HepG2 (cell line): Measurements from ENCODE around the gene PEX14. TPM values are rescaled to one million over a fixed set of nuclear protein-coding genes. Genes with fewer than 3 reads are reported as not detected.

Experiments used
- ATF6 ChIP-seq: sonication (generic); formaldehyde crosslinking; conservative IDR thresholded peaks from 2 replicates; pipeline ENCODE4 v1.4.0; 2020; ENCODE audit warnings: missing genetic modification reagents
- DNMT1 ChIP-seq: sonication (generic); formaldehyde crosslinking; IDR thresholded peaks from 2 replicates; pipeline ENCODE4 v1.5.1; 2020; ENCODE audit warnings: mild to moderate bottlenecking, missing genetic modification reagents
- HNF4G ChIP-seq, 2 experiments: sonication (generic) in 1 of 2; formaldehyde crosslinking in 1 of 2; IDR thresholded peaks; 2 replicates each; pipeline versions ENCODE4 v1.4.0 to v1.6.1; 2011 to 2020; ENCODE audit warnings: borderline replicate concordance in 2 of 2, low read depth in 2 of 2, mild to moderate bottlenecking in 2 of 2, low read length in 1 of 2, missing genetic modification reagents in 1 of 2, moderate library complexity in 1 of 2
- KDM5A ChIP-seq: fragments of 200-600 bp; sonication (generic); IDR thresholded peaks from 2 replicates; pipeline ENCODE4 v1.7.0; 2018; ENCODE audit warnings: antibody characterized with exemption, mild to moderate bottlenecking, low read length, borderline replicate concordance
- NFYB ChIP-seq: sonication (generic); formaldehyde crosslinking; IDR thresholded peaks from 2 replicates; pipeline ENCODE4 v1.4.0; 2020; ENCODE audit warnings: missing genetic modification reagents
- SAP130 ChIP-seq: IDR thresholded peaks from 2 replicates; pipeline ENCODE4 v1.6.1; 2016; ENCODE audit warnings: low read depth
- SOX6 ChIP-seq, 2 experiments: fragments of 450-650 bp in 1 of 2; sonication (generic) in 1 of 2; formaldehyde crosslinking in 1 of 2; IDR thresholded peaks; 2 replicates each; pipeline versions ENCODE4 v1.4.0 to v1.6.1; 2017 to 2020; ENCODE audit warnings: antibody characterized with exemption in 1 of 2, mild to moderate bottlenecking in 1 of 2, missing genetic modification reagents in 1 of 2
- ZNF180 ChIP-seq: sonication (generic); formaldehyde crosslinking; IDR thresholded peaks from 2 replicates; pipeline ENCODE4 v1.4.0; 2020; ENCODE audit warnings: low read depth, missing genetic modification reagents, borderline replicate concordance
- ZNF205 ChIP-seq: IDR thresholded peaks from 2 replicates; pipeline ENCODE4 v1.6.1; 2018; ENCODE audit warnings: missing biosample characterization, missing genetic modification reagents
- ZNF232 ChIP-seq: sonication (generic); formaldehyde crosslinking; IDR thresholded peaks from 2 replicates; pipeline ENCODE4 v1.4.0; 2020; ENCODE audit warnings: missing genetic modification reagents, borderline replicate concordance
- ZNF296 ChIP-seq: sonication (generic); formaldehyde crosslinking; conservative IDR thresholded peaks from 2 replicates; pipeline ENCODE4 v1.5.0; 2020; ENCODE audit warnings: mild to moderate bottlenecking, missing genetic modification reagents
- ZNF577 ChIP-seq: sonication (generic); formaldehyde crosslinking; IDR thresholded peaks from 2 replicates; pipeline ENCODE4 v1.4.0; 2020; ENCODE audit warnings: mild to moderate bottlenecking, low read depth, missing genetic modification reagents, borderline replicate concordance
- ZZZ3 ChIP-seq: sonication (generic); formaldehyde crosslinking; IDR thresholded peaks from 2 replicates; pipeline ENCODE4 v1.4.0; 2020; ENCODE audit warnings: missing genetic modification reagents, mild to moderate bottlenecking, borderline replicate concordance
- polyA plus RNA-seq, 8 experiments: library from polyadenylated mRNA; depleted of rRNA in 3 of 8; stranded (reverse) in 7 of 8; unstranded in 1 of 8; fragments of >200 nt; fragmentation: Illumina TruSeq in 4 of 8; extraction: Trizol in 4 of 8; gene quantifications; 2 replicates each; pipeline versions ENCODE4 v1.2.1 to v1.2.3, GENCODE V29; 2011 to 2016; ENCODE audit warnings: low read depth in 4 of 8, missing spikeins in 1 of 8, mixed read lengths in 1 of 8; ENCODE audit not compliant: insufficient read depth in 1 of 8
- total RNA-seq, 5 experiments: library from RNA; depleted of rRNA; stranded (reverse); fragments of >200 nt; fragmentation: Illumina TruSeq; extraction: Trizol; gene quantifications; 2 replicates each; pipeline ENCODE4 v1.2.3, GENCODE V29; 2016; ENCODE audit warnings: low read depth in 1 of 5
- TF ChIP-seq, protein P1 (sequence below): sonication (generic); formaldehyde crosslinking; IDR thresholded peaks from 2 replicates; pipeline ENCODE4 v1.4.0; 2020; ENCODE audit warnings: missing genetic modification reagents
- TF ChIP-seq, protein P2 (sequence below): sonication (generic); formaldehyde crosslinking; IDR thresholded peaks from 2 replicates; pipeline ENCODE4 v1.4.0; 2020; ENCODE audit warnings: missing genetic modification reagents
- TF ChIP-seq, protein P3 (sequence below), 2 experiments: sonication (generic) in 1 of 2; formaldehyde crosslinking in 1 of 2; IDR thresholded peaks; 2 replicates each; pipeline versions ENCODE4 v1.4.0 to v1.6.1; 2016 to 2020; ENCODE audit warnings: borderline replicate concordance in 1 of 2, low read depth in 1 of 2, mild to moderate bottlenecking in 1 of 2, missing genetic modification reagents in 1 of 2

PEX14 gene
- total and polyA plus RNA-seq, 2 of the 13 experiments (the other 11 are each of a cell fraction or from before 2014, with no cell fraction given), result 6.5 to 9.9 TPM

DNA sequence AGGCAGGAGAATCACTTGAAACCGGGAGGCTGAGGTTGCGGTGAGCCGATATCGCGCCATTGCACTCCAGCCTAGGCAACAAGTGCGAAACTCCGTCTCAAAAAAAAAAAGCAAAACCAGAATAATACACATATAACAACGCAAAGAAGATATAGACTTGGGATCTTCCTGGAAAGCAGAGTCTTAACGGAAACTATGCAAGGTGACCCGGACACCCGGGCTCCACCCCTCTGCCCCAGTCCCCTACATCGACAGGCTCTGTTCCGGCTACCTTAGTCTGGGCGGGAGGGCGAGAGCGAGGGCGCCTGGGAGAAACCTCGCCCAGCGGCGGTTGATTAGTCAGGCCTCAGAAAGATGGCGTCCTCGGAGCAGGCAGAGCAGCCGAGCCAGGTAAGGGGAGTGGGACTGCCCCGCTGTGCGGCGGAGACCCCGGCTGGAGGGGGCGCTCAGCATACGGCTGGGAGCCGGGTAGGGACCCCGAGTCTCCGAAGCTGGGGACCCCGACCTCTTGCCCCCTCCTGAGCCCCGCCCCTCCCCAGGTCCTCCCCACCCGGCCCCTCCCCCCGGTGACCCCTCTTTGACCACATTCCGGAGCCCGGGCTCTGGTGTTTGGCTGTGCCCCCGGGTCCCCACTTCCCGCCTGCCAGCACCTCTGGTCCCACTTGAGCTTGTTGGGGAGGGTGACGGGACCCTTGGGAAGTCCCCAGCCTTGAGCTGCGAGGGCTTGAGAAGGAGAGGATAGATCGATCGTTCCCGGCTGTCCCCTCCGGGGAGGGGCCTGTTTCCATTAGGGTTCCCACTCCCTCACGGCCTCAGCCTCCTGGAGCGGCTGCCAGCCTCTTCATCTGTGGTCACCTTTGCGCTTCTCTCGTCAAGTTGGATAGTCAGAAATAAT is at the start of gene PEX14 (continued):
- TF ChIP-seq KDM5A, result peak; percentile 72; the same call in 1 of the 2 replicates
- TF ChIP-seq ZNF577 (CRISPR knock-in tag), result no peak
- TF ChIP-seq ZNF232 (CRISPR knock-in tag), result peak; percentile 73; the same call in 1 of the 2 replicates
- TF ChIP-seq ATF6 (CRISPR knock-in tag), result 0 out of 2 replicates have a peak, but pooled peaks have one; percentile 48
- TF ChIP-seq, protein P1, sequence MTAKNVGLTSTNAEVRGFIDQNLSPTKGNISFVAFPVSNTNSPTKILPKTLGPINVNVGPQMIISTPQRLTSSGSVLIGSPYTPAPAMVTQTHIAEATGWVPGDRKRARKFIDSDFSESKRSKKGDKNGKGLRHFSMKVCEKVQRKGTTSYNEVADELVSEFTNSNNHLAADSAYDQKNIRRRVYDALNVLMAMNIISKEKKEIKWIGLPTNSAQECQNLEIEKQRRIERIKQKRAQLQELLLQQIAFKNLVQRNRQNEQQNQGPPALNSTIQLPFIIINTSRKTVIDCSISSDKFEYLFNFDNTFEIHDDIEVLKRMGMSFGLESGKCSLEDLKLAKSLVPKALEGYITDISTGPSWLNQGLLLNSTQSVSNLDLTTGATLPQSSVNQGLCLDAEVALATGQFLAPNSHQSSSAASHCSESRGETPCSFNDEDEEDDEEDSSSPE, result peak; percentile 69
- no peak for TF ChIP-seq SOX6 (IDR thresholded peaks at IDR 0.05)
- TF ChIP-seq SOX6 (CRISPR knock-in tag; IDR thresholded peaks at IDR 0.05), result no peak
- TF ChIP-seq, protein P2, sequence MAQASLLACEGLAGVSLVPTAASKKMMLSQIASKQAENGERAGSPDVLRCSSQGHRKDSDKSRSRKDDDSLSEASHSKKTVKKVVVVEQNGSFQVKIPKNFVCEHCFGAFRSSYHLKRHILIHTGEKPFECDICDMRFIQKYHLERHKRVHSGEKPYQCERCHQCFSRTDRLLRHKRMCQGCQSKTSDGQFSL (CRISPR knock-in tag), result peak; percentile 71; the same call in 1 of the 2 replicates
- TF ChIP-seq SAP130 (CRISPR knock-in tag), result peak; percentile 82
- TF ChIP-seq NFYB (CRISPR knock-in tag), result peak; percentile 61
- no peak for TF ChIP-seq ZNF180 (CRISPR knock-in tag)
- TF ChIP-seq ZZZ3 (CRISPR knock-in tag), result no peak
- TF ChIP-seq ZNF296, result no peak
- peak; percentile 62; the same call in 1 of the 2 replicates for TF ChIP-seq ZNF205 (CRISPR knock-in tag)
- TF ChIP-seq, protein P3, sequence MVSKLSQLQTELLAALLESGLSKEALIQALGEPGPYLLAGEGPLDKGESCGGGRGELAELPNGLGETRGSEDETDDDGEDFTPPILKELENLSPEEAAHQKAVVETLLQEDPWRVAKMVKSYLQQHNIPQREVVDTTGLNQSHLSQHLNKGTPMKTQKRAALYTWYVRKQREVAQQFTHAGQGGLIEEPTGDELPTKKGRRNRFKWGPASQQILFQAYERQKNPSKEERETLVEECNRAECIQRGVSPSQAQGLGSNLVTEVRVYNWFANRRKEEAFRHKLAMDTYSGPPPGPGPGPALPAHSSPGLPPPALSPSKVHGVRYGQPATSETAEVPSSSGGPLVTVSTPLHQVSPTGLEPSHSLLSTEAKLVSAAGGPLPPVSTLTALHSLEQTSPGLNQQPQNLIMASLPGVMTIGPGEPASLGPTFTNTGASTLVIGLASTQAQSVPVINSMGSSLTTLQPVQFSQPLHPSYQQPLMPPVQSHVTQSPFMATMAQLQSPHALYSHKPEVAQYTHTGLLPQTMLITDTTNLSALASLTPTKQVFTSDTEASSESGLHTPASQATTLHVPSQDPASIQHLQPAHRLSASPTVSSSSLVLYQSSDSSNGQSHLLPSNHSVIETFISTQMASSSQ (IDR thresholded peaks at IDR 0.05; ENCODE audit: low read depth), result no peak
- TF ChIP-seq, protein P3 (CRISPR knock-in tag; IDR thresholded peaks at IDR 0.05; ENCODE audit: borderline replicate concordance), result no peak
- peak; percentile 35; the same call in 1 of the 2 replicates for TF ChIP-seq HNF4G (IDR thresholded peaks at IDR 0.05; ENCODE audit: borderline replicate concordance, low read depth, low read length)
- TF ChIP-seq HNF4G (CRISPR knock-in tag; IDR thresholded peaks at IDR 0.05; ENCODE audit: borderline replicate concordance, low read depth), result no peak
- TF ChIP-seq DNMT1 (CRISPR knock-in tag), result no peak
